GM19035 (cell line): ENCODE measurements around the gene FGF8.

Experiments used
- ATAC-seq: cut with Tn5 transposase; IDR thresholded peaks from one replicate; pipeline ENCODE4 v1.9.1; 2021; ENCODE audit not compliant: unreplicated experiment

Gene FGF8

DNA sequence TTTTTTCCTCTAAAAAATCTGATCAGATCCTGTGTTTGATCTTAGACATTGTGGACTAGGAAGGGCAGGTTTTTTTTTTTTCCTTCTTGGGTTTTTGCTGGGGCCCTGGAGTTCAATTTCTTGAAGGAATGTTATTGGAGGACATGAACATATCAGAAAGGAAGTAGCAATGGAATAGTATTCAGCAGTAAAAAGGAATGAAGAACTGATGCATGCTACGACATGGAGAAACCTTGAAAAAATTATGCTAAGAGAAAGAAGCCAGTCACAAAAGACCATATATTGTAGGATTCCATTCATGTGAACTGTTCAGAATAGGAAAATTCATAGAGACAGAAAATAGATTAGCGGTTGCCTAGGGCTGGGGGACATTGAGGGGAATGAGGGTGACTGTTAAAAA, 34.0 kb downstream of the FGF8 start:
- ATAC-seq = no peak

DNA sequence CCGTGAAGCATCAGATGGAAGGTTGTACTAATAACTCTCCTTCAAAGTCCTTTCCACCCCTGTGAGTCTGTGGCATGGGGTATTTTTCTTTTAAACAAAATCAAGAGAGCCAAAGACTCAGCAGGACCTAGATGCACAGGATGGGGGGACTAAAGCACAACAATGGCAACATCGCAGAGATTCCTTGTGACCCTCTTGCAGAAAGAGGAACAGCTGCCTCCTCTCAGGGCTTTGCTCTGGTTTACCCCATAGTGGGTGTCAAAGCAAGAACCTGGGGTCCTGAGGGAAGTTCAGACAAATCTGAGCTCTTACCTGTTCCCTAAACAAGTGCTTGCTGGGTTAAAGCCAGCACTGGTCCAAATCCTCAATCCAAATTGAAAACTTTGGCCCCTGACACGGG, 39.2 kb downstream of the FGF8 start:
- no peak for ATAC-seq

DNA sequence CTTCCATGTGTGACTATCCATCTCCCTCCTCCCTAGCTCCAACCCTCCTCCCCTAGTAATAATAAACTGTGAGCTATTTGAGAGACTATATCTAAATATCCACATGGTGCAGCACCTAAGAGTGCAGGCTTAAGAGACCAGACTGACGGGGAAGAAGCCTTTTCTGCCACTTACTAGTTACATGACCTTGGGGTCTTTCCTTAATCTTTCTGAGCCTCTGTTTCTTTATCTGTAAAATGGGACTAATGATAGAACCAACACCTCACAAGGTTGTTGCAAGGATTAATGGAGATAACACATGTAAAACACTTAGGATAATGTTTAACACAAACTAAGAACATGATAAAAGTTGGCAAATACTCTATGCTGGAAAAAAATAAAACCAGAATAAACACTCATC, 43.8 kb downstream of the FGF8 start:
- no peak for ATAC-seq

DNA sequence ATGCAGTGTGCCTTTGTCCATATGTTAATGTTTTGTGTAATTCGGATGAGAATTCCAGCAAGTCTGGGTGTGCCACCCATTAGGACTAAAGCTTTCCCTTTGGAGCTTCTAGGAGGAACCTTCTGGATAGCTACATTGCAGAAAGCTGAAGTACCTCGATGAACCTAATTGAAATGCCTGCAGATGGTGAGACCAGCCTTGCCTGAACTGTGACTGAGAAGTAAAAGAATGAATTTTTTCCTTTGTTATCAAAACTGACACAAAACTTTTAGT, 49.9 kb downstream of the FGF8 start:
- no peak for ATAC-seq

DNA sequence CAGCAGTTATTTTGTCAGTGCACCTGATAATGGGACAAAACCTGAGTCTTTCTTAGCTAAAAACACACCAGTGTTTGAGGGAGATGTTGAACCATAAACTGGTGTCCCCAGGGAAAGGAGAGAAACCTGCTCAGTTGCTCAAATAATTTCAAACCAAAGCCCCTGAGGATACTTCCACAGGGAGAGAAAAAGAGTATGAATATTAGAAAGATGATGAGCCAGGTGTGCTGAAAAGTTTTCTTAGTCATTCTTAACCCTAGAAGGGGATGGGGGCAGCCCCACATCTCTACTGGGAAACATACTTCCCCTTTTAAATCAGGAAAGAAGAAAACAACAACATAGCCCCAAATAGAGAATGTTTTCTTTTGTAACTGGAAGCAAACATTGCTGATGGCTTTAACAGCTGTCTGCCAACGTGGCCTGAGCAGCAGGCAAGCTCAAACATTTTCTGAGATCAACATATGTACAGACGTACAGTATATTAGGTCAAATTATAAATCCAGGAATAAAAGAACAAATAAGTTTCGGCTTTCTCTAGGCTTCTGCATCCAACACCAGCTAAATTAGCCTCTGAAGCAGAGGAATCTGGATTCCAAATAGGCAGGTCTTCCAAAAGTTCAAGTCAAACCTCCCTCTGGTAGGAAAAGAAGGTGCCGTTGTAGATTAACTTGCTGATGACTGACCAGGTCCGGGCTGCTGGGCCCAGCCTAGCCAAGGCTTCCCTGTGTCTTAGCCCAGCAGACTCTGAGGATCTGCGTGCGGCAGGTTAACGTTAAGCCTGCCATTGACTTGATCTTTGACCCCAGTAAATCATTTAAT, 50.4 kb downstream of the FGF8 start:
- no peak for ATAC-seq

DNA sequence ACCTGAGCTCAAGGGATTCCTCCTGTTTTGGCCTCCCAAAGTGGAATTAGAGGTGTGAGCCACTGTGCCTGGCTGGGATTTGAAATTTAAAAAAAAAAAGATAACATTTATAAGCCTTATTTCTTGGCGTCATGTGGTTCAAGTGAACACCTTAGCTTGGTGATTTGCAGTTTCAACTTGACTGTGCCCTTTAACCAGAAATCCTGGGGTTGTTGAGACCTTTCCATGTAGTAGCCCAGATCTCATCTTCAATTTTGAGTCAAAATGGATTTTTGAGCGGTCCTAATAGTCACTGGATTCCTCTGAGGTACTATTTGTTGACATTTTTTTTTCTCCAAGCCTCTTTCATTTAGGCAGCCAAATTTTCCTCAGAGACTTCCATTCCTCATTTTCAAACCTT, 51.5 kb downstream of the FGF8 start:
- ATAC-seq = no peak

DNA sequence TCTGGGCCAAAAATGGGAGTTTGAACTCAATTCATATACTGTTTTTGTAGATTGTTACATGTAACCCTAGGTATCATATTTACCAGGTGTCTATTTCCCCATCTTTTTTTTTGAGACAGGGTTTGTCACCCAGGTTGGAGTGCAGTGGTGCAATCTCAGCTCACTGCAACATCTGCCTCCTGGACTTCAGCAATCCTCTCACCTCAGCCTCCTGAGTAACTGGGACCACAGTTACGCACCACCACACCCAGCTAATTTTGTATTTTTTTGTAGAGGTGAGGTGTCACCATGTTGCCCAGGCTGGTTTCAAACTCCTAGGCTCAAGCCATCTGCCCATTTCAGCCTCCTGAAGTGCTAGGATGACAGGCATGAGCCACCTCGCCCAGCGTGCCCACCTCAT, 52.7 kb downstream of the FGF8 start:
- ATAC-seq = no peak

DNA sequence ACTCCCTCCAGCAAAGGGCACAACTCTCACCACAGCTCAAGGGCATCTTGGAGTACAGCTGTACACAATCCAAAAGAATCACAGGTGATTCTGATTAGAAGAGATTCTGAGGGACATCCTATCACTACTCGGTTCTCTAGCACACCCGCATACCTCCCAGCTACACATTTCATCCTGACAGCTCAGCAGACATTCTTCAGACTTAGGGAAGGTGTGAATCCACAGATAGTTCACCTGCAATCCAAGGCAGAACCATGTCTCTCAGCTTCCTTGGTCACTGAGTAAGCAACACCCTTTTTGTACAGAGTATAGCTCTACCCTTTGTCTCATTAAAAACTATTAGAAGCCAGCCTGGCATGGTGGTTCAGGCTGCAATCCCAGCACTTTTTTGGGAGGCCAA, 54.1 kb downstream of the FGF8 start:
- no peak for ATAC-seq

- no peak for ATAC-seq
Measured at GRCh38 chr10:101720606-101721230, 55.2 kb downstream of the FGF8 start.
